ENCODE data around the gene TMEM171.

The TMEM171 gene

GRCh38 chr5:73154208-73155006, 34.0 kb downstream of the TMEM171 start:
- TF ChIP-seq CTCF (IDR thresholded peaks at IDR 0.05) = no peak

- TF ChIP-seq CTCF (IDR thresholded peaks at IDR 0.05) = no peak
Measured at GRCh38 chr5:73155271-73156222, 35.2 kb downstream of the TMEM171 start.

GRCh38 chr5:73157414-73158303, 37.3 kb downstream of the TMEM171 start:
- TF ChIP-seq CTCF (IDR thresholded peaks at IDR 0.05) = no peak

- TF ChIP-seq CTCF (IDR thresholded peaks at IDR 0.05) = no peak
Measured at GRCh38 chr5:73158313-73158712, 37.9 kb downstream of the TMEM171 start.

GRCh38 chr5:73160239-73160671, 39.9 kb downstream of the TMEM171 start:
- TF ChIP-seq CTCF (IDR thresholded peaks at IDR 0.05) = no peak

GRCh38 chr5:73170522-73170921, 50.1 kb downstream of the TMEM171 start:
- peak; percentile 76 for TF ChIP-seq CTCF (IDR thresholded peaks at IDR 0.05)

- no peak for TF ChIP-seq CTCF (IDR thresholded peaks at IDR 0.05)
Measured at GRCh38 chr5:73171495-73171894, 51.1 kb downstream of the TMEM171 start.
